AG20443 (cell line): ENCODE results near the gene SLC44A2.
A peak's percentile ranks its signal among the peaks of the same experiment; 100 is the strongest.

Source experiments
- DNase-seq: peaks from one replicate; pipeline ENCODE4 v3.0.0; 2012; ENCODE audit warnings: low spot score, mixed read lengths

SLC44A2 gene

DNA sequence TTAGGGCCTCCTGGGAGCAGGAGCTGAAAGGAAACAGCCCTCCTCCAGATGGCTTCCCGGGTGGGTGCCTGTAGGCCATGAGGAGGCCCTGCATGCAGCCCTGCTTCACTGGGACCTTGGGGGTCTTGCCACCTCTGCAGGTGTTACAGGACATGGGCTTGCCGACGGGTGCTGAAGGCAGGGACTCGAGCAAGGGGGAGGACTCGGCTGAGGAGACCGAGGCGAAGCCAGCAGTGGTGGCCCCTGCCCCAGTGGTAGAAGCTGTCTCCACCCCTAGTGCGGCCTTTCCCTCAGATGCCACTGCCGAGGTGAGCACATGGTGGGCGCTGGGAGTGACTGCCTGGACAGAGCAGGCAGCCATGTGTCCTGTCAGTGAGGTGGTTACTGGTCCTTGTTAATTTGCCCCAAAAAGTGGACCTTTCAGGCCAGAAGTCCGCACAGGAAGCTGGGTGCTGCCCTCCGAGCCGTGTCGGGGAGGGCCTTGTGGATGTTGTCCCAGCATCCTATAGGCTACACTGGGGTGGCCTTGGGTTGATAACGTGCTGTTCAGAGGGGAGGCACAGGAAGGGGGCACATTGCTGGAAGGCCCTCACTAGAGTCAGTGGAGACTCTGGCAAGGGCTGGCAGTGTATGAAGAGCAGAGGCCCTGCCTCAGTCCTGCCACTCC is 57.2 kb downstream of the SLC44A2 start:
- no peak for DNase-seq

DNA sequence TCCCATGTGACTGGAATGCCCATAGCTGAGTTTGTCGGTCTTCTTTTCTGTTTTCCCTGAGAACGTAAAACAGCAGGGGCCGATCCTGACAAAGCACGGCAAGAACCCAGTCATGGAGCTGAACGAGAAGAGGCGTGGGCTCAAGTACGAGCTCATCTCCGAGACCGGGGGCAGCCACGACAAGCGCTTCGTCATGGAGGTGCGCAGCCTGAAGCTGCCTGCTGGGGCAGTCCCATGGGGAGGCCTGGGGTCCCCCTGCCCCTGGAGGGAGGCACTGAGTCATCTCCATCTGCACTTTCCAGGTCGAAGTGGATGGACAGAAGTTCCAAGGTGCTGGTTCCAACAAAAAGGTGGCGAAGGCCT is 57.7 kb downstream of the SLC44A2 start:
- DNase-seq: no peak

DNA sequence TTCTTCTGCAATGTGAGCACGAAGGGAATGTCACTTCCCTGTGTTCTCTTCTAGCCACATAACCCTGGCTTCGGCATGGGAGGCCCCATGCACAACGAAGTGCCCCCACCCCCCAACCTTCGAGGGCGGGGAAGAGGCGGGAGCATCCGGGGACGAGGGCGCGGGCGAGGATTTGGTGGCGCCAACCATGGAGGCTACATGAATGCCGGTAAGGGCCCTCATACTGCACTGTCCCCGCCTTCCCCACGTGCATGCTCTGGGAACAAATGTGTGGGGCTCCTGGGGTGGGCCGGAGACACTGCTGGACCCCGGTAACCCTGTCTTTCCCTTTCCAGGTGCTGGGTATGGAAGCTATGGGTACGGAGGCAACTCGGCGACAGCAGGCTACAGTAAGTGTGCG is 58.2 kb downstream of the SLC44A2 start:
- no peak for DNase-seq

DNA sequence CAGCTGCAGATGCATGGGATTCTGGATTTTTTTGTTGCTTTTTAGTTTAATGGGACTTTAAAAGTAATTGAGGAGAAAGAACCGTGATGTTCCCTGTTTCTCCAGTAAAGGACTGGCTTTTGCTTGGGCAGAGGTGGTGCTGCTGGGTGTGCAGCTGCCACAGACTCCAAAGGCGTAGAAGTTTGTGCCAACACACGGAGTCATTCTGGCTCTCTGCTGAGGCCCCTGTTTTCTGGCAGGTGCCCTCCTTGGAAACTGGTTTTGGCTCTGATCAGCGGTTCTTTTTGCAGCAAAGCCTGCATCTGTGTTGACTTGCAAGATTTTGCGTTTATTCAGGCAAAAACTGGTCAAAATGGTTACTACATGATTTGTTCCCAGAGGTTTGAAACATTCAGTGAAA is 59.9 kb downstream of the SLC44A2 start:
- no peak for DNase-seq

DNA sequence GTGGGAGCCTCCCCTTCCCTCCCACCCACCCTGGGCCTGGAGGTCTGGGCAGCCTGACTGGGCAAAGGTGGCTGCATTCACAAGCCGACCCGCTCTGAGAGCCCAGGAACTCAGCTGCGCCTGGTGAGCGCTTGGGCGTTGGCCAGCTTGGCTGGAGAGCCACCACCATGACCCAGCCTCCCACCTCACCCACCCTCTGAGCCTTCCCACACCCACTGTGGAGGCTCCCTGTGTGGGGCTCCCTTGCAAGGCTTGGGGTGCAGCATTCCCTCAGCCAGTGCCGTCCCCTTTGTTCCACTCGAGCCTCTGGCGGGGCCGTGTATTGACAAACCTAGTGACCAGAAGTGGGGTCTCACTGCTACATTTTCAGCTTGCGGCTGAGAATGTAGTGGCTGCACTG is 60.8 kb downstream of the SLC44A2 start:
- no peak for DNase-seq

DNA sequence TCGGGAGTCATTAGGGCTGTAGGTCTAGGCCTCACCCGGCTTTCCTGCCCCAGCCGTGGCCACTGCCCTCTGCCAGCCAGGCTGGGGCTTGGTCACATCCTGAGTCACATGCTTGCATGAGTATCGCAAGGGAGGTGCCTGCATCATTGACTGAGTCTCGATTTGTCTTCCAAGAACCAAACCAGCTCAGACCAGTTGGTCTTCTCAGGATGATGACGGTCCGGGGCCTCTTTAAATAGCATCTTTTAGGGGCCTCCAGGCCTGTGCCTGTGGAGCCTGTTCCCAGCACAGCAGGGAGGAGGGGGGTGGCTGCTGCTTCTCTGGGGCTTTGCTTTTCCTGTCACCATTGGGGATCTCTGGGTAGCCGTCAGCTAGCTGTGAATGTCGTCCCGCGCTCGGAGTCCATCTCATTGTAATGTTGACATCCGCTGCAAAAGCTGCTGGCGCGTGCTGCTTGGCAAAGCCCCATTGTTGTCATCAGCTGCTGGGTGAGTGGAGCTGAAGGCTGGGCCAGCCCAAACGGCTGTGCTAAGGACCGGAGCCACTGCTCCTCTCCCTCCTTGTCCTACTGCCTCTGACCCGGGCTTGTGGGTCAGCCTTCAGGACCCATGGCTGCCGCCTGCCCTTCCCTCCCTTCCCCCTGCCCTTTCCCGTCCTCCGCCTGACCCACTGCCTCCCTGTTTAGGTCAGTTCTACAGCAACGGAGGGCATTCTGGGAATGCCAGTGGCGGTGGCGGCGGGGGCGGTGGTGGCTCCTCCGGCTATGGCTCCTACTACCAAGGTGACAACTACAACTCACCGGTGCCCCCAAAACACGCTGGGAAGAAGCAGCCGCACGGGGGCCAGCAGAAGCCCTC is 61.5 kb downstream of the SLC44A2 start:
- peak; percentile 39 for DNase-seq

DNA sequence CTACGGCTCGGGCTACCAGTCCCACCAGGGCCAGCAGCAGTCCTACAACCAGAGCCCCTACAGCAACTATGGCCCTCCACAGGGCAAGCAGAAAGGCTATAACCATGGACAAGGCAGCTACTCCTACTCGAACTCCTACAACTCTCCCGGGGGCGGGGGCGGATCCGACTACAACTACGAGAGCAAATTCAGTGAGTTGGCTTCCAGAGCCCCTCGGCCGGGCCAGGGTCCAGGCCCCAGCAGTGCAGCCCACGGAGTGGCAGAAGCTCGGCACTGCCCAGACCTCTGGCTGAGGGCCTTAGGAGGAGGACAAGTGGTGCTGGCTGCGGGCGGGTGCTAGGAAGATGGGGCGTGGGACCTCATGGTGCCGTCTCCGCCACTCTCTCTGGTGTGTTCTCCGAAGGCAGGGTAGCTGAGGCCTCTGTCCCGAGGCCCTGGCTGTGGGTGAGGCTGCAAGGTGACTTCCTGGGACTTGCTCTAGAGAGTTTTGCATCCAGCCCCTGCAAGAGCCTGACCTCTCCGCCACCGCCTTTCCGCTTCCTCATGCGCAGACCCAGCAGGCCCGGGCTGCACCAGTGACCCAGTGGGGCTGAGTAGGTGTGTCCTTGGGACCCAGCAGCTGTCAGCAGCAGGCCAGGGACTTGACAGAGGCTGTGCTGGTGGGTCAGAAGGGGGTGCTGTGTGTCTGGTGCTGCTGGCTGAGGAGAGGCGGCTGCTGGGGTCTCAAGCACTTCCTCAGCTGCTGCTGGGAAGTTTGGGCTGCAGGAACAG is 62.4 kb downstream of the SLC44A2 start:
- no peak for DNase-seq

DNA sequence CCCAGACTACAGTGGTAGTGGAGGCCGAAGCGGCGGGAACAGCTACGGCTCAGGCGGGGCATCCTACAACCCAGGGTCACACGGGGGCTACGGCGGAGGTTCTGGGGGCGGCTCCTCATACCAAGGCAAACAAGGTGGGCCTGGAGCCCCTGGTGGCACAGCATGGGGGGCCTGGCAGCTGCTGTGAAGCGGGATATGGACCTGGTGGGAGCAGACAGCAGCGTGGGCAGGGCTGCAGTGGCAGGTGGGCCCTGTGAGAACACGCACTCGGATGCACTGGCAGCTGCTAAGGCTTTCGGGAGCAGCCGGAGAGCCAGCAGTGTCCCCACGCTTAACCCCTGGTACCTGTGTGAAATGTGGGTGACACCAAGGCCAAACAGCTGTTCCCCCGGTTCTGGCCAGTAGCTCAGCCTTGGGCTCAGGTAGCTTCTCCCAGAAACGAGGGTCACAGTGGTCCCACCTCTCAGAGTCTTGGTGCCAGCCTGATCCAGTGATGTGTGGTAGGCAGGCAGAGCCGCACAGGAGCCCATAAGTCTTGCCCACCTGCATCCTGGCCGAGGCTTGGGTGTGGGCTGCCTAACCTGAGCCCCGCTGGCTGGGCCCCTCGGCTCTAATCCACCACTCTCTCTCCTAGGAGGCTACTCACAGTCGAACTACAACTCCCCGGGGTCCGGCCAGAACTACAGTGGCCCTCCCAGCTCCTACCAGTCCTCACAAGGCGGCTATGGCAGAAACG is 63.4 kb downstream of the SLC44A2 start:
- no peak for DNase-seq

DNA sequence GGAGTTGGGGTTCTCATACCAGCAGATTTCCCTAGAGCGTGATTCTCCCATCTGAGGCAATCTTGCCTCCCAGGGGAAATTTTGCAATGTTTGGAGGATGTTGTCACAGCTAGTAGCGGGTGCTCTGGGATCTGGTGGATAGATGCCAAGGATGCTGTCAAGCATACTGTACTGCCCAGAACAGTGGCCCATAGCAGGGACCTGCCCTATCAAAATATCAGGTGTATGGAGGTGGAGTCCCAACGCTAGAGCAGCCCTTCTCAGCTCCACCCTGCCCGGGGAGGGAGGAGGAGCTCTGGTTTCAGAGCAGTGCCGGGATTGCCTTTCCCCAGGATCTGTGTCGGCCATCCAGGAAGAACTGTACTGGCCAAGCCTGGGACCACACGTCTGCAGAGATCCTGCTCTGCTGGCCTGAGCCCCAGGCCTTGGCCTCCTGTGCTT is 65.0 kb downstream of the SLC44A2 start:
- no peak for DNase-seq

DNA sequence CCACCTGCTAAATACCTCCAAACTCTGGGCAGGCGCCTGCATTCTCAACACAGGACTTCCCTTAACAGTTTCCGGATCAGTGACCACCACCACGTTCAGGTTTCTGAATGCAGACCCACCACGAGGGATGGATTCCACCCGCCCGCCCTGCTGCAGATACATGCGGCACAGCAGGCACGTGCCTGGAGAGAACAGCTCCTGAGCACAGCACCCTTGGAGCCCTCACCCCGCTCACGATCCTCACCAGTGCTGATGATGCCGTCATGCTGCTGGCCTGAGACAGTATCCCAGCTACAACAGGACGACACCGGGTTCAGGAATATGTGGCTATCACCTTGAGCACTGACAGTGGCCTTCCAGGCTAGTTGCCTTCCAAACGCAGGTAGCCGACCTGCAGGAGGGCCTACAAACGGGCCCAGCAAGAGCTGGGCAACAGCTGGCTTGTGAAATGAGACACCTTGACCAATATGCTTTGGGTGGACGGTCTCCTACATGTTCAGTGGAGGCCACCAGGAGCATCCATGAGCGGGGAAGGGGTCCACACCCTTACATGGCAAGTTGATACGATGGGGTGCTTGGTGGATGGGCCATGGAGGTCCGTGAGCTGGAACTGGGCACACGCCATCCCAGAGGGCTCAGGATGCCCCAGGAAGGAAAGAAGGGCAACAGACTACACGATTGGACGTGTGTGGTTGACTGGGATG is 66.0 kb downstream of the SLC44A2 start:
- DNase-seq: no peak

DNA sequence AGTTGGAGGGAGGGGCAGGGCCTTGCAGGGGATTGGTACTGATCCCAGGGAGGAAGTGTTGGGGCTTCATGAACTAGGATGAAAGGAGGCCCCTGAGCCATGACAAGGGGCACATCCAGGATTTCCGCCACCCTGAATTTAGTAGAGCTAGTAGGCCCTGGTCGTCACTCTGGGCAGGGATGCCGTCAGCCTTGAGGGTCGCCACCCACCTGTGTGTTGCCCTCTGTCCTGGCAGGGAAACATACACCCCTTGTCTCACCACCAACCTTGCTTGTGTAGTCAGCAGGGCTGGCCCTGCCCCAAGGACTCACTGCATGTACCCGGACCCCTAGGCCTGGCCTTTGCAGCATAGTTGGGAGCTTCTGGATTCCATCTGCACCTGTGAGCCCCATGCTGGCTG is 66.5 kb downstream of the SLC44A2 start:
- no peak for DNase-seq

DNA sequence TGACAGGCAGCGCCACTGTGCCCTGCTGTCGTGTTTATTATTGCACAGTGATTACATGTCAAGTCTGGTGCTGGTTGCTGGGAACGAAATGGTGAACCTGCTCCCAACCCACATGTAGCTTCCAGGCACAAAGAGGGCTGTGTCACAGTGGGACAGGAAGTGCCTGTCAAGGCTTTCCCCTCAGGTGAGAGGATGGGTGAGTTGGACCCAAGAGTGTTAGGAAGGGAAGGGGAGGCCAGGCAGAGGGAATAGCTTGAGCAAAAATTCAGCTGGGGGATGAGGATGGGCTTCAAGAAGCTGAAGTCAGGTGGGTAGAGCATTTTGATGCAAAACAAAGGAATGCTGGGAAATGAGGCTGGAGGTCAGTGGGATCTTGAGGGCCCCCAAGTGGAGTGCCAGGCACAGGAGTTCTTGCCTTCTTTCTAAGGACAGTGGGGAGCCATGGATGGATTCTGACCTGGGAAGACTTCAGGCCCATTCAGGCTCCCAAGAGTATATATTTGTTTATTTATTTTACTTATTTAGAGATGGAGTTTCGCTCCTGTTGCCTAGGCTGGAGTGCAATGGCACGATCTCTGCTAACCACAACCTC is 67.4 kb downstream of the SLC44A2 start:
- DNase-seq: no peak
